ENCODE data around the gene DPH7. TPM values are rescaled to one million over a fixed set of nuclear protein-coding genes. Genes with fewer than 3 reads are reported as not detected.

The DPH7 gene
- total RNA-seq, 1 donor from 2014 or later, result 34.4 TPM

DNA sequence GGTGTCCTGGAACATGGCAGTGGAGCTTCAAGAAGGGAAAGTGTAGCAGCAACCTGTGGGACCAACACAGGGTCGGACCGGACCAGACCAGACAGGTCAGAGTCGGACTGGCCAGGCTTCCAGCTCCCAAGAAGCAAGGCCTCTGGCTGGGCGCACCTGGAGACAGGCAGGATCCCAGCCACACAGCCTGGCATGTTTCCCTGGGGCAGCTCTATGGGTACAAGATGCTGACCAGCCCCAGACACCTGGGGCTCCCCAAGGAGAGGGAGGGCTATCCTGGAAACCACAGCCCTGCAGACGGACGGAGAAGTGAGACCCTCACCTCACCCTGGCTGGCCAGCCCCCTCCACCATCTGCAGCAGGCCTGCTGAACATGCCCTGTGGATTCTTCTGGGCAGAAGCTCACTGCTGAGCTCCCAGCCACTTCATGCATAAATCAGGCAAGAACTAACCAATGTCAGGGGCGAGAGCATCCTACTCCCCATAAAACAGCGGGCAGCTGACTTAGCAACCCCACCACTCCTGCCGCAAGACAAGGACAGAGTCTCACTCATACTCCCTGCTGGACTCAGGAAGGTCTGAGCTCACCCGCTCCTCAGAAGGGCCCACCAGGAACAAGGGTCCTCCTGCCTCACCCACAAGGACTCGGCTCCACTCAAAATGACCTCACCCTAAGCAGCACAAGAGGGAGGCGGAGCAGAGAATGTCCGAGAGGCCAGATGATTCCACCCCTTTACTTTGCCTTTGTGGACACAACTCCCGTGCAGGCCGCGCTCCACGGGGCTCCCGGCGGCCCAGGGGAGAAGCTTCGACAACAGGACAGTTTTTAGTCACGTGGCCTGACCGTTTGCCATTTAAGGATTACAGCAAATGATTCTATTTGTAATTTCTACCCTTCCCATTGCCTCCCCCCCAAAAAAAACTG is 2.9 kb upstream of the DPH7 start:
- Histone ChIP-seq H3K79me2 (ENCODE audit: insufficient read depth, low read length) (peaks cover 42% of the 10 kb centered on the region), H3K9me3 (ENCODE audit: insufficient read depth, low read depth, low read length) (no peaks in the 10 kb centered on the region), H3K9ac (ENCODE audit: low read length) (no peak overlapping the region), H3K4me3 (ENCODE audit: insufficient read depth, low read depth, low read length) (no peak overlapping the region), H2AFZ (ENCODE audit: low read depth, low read length) (no peak overlapping the region), H3K4me1 (ENCODE audit: insufficient read depth, low read length) (peaks cover 17% of the 10 kb centered on the region), H3K27ac (ENCODE audit: low read depth, low read length) (no peak overlapping the region), H4K20me1 (ENCODE audit: insufficient read depth, low read length) (peaks cover 50% of the 10 kb centered on the region), H3K36me3 (ENCODE audit: insufficient read depth, low read length) (peaks cover 13% of the 10 kb centered on the region), H3K4me2 (ENCODE audit: low read length) (no peak overlapping the region), H3K27me3 (ENCODE audit: insufficient read depth, low read length) (no peaks in the 10 kb centered on the region)
- no peaks in the 10 kb centered on the region for H3K27me3 Mint-ChIP-seq (ENCODE audit: low read depth, unreplicated experiment)
- no peak overlapping the region for H3K4me3 Mint-ChIP-seq (ENCODE audit: unreplicated experiment)
- no peaks in the 10 kb centered on the region for H3K9me3 Mint-ChIP-seq (ENCODE audit: unreplicated experiment)
- H3K36me3 Mint-ChIP-seq (ENCODE audit: low read depth, unreplicated experiment), result peaks cover 4% of the 10 kb centered on the region
- TF ChIP-seq EZH2 (IDR thresholded peaks at IDR 0.05; ENCODE audit: insufficient read depth, low read length), result no peak
- TF ChIP-seq, protein P1, sequence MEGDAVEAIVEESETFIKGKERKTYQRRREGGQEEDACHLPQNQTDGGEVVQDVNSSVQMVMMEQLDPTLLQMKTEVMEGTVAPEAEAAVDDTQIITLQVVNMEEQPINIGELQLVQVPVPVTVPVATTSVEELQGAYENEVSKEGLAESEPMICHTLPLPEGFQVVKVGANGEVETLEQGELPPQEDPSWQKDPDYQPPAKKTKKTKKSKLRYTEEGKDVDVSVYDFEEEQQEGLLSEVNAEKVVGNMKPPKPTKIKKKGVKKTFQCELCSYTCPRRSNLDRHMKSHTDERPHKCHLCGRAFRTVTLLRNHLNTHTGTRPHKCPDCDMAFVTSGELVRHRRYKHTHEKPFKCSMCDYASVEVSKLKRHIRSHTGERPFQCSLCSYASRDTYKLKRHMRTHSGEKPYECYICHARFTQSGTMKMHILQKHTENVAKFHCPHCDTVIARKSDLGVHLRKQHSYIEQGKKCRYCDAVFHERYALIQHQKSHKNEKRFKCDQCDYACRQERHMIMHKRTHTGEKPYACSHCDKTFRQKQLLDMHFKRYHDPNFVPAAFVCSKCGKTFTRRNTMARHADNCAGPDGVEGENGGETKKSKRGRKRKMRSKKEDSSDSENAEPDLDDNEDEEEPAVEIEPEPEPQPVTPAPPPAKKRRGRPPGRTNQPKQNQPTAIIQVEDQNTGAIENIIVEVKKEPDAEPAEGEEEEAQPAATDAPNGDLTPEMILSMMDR (IDR thresholded peaks at IDR 0.05; ENCODE audit: insufficient read depth, low read depth, low read length), result no peak
- no peak for FAIRE-seq
- DNase-seq (ENCODE audit: low read depth), result no peak
- H3K4me1 Mint-ChIP-seq (ENCODE audit: low read depth, unreplicated experiment), result peaks cover 6% of the 10 kb centered on the region
- H3K27ac Mint-ChIP-seq (ENCODE audit: unreplicated experiment), result no peak overlapping the region

DNA sequence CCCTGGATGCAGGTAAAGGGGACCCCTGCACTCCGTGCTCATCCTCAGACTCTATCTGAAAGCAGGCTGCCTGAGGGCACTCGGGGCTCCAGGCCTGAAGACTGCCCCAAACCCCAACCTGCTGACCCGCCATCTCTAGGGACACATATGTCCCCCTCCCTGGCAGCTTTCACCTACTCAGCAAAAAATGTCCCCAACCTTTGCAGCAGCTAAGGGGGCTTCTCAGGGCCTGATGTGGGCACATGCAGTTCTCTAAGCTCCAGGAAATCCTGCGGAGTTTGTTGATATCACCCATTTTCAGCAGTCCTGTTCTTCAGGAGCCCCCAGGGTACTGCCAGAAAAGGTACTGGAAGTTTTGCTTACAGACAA is 2.2 kb upstream of the DPH7 start:
- no peak overlapping the region for H3K27ac ChIP-seq (ENCODE audit: low read depth, low read length)
- no peaks in the 10 kb centered on the region for H3K27me3 Mint-ChIP-seq (ENCODE audit: low read depth, unreplicated experiment)
- H3K4me3 Mint-ChIP-seq (ENCODE audit: unreplicated experiment), result no peak overlapping the region
- H4K20me1 ChIP-seq (ENCODE audit: insufficient read depth, low read length), result peaks cover 50% of the 10 kb centered on the region
- TF ChIP-seq, protein P1 (IDR thresholded peaks at IDR 0.05; ENCODE audit: insufficient read depth, low read depth, low read length), result no peak
- no peak for TF ChIP-seq EZH2 (IDR thresholded peaks at IDR 0.05; ENCODE audit: insufficient read depth, low read length)
- H3K4me2 ChIP-seq (ENCODE audit: low read length), result no peak overlapping the region
- H3K9ac ChIP-seq (ENCODE audit: low read length), result no peak overlapping the region
- H3K79me2 ChIP-seq (ENCODE audit: insufficient read depth, low read length), result peaks cover 45% of the 10 kb centered on the region
- no peaks in the 10 kb centered on the region for H3K9me3 ChIP-seq (ENCODE audit: insufficient read depth, low read depth, low read length)
- no peak overlapping the region for H3K27ac Mint-ChIP-seq (ENCODE audit: unreplicated experiment)
- no peaks in the 10 kb centered on the region for H3K9me3 Mint-ChIP-seq (ENCODE audit: unreplicated experiment)
- peaks cover 4% of the 10 kb centered on the region for H3K36me3 Mint-ChIP-seq (ENCODE audit: low read depth, unreplicated experiment)
- H3K4me3 ChIP-seq (ENCODE audit: insufficient read depth, low read depth, low read length), result no peak overlapping the region
- H3K36me3 ChIP-seq (ENCODE audit: insufficient read depth, low read length), result peaks cover 11% of the 10 kb centered on the region
- H3K4me1 ChIP-seq (ENCODE audit: insufficient read depth, low read length), result peaks cover 17% of the 10 kb centered on the region
- peaks cover 6% of the 10 kb centered on the region for H3K4me1 Mint-ChIP-seq (ENCODE audit: low read depth, unreplicated experiment)
- FAIRE-seq (no peak), DNase-seq (ENCODE audit: low read depth) (no peak)
- no peaks in the 10 kb centered on the region for H3K27me3 ChIP-seq (ENCODE audit: insufficient read depth, low read length)
- H2AFZ ChIP-seq (ENCODE audit: low read depth, low read length), result no peak overlapping the region
